ENCODE data around the gene HTD2. TPM values are rescaled to one million over a fixed set of nuclear protein-coding genes. Genes with fewer than 3 reads are reported as not detected.

HTD2 gene
- total and polyA plus RNA-seq, 12 donors, result 1.6 to 13.2 (median 10.3) TPM

DNA sequence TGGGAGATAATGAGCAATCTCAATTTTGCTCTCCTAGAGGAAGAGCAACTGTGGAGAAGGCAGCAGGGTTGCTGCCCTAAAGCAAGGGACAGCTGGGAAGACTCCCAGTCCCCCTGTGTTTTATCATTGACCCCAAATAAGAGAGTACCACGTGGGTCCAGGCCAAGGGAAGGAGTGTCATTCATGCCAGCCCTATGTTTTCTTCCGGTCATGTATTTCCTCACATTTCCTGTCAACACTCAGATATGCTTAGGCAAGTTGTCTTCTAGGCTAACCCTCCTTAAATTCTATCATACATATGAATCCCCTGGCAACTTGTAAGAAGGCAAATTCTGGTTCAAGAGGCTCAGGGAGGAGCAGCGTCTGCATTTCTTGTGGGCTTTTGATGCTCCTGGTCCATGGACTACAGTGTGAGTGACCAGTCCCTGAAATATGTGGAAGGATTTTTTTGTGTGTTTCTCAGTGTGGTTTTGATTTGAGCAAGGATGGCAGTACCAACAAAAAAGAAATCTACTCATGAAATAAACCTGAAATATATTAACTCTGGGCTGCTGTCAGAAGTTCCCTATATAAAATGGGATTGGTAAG, 32.2 kb upstream of the HTD2 start:
- H3K36me3 ChIP-seq (replicated peaks in 1 of 2), result peaks cover 0 to 7% of the 10 kb centered on the region in 2 donors
- no peaks in the 10 kb centered on the region for H3K27me3 ChIP-seq
- peaks cover 10 to 15% of the 10 kb centered on the region in 2 donors for H3K4me1 ChIP-seq (replicated peaks in 1 of 2)
- no peak overlapping the region for H3K4me3 ChIP-seq
- H3K9me3 ChIP-seq (replicated peaks in 1 of 3), result no peaks in the 10 kb centered on the region
- no peak for DNase-seq
- TF ChIP-seq POLR2A (IDR thresholded peaks at IDR 0.05), result no peak
- TF ChIP-seq CTCF (IDR thresholded peaks at IDR 0.05), result no peak
- peak overlapping the region in 1 of 5 donors; percentile 31 for H3K27ac ChIP-seq
- intact Hi-C loops (cut with DNase I), result no loop called here
- 53 to 68% (median 63%) methylated on average over 3 of the region's 3 CpGs for WGBS, 4 donors

- Histone ChIP-seq H3K4me1 (replicated peaks in 1 of 2) (no peaks in the 10 kb centered on the region), H3K27me3 (no peaks in the 10 kb centered on the region), H3K36me3 (replicated peaks in 1 of 2) (peaks cover 0 to 4% of the 10 kb centered on the region in 2 donors), H3K27ac (no peak overlapping the region), H3K4me3 (no peak overlapping the region), H3K9me3 (replicated peaks in 1 of 3) (no peaks in the 10 kb centered on the region)
- DNase-seq, result no peak
- WGBS, 4 donors, result 78 to 88% (median 84%) methylated on average over 3 to 7 of the region's 7 CpGs
- TF ChIP-seq POLR2A (IDR thresholded peaks at IDR 0.05), result no peak
- no peak for TF ChIP-seq CTCF (IDR thresholded peaks at IDR 0.05)
- intact Hi-C loops (cut with DNase I), result no loop called here
These were observed 25.3 kb upstream of the HTD2 start for GRCh38 chr3:58281069-58281468.

GRCh38 chr3:58285334-58285733, 21.0 kb upstream of the HTD2 start:
- no peak for DNase-seq

GRCh38 chr3:58287354-58287753, 19.0 kb upstream of the HTD2 start:
- no peak for DNase-seq
- 84 to 91% (median 88%) methylated on average over 6 of the region's 6 CpGs for WGBS, 4 donors
- no peak overlapping the region for H3K4me3 ChIP-seq
- H3K27me3 ChIP-seq, result no peaks in the 10 kb centered on the region
- intact Hi-C loops (cut with DNase I), result no loop called here
- H3K36me3 ChIP-seq (replicated peaks in 1 of 2), result no peaks in the 10 kb centered on the region
- no peaks in the 10 kb centered on the region for H3K9me3 ChIP-seq (replicated peaks in 1 of 3)
- peaks cover 0 to 8% of the 10 kb centered on the region in 2 donors for H3K4me1 ChIP-seq (replicated peaks in 1 of 2)
- H3K27ac ChIP-seq, result no peak overlapping the region
- TF ChIP-seq CTCF (IDR thresholded peaks at IDR 0.05), result no peak
- TF ChIP-seq POLR2A (IDR thresholded peaks at IDR 0.05), result no peak

More at GRCh38 chr3:58285334-58285733, 21.0 kb upstream of the HTD2 start:
- TF ChIP-seq POLR2A (IDR thresholded peaks at IDR 0.05) (no peak), CTCF (IDR thresholded peaks at IDR 0.05) (no peak)
- intact Hi-C loops (cut with DNase I), result no loop called here
- Histone ChIP-seq H3K27ac (no peak overlapping the region), H3K4me1 (replicated peaks in 1 of 2) (peaks cover 0 to 8% of the 10 kb centered on the region in 2 donors), H3K27me3 (no peaks in the 10 kb centered on the region), H3K4me3 (no peak overlapping the region), H3K9me3 (replicated peaks in 1 of 3) (no peaks in the 10 kb centered on the region), H3K36me3 (replicated peaks in 1 of 2) (peaks cover 0 to 4% of the 10 kb centered on the region in 2 donors)
- 59 to 65% (median 60%) methylated on average over 7 of the region's 7 CpGs for WGBS, 4 donors
